ENCODE results near the gene ARHGEF26.

DNA sequence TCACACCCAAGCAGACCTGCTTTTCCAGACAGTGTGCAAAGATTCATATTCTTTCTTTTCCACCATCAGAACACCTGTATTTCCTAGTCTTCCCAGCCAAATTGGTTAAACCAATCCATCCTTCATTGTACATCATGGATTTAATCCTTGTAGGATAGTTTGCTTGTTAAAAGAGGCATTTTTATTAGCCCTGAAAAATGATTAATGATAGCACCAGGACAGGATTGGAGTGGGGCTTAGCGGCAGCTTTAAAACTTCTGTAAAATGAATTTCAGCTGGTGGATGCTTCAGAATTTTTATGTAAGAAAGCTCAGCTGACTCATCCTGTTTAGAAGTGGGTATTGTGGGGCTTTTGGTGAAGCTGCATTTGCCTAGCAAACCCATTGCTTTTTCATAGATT is 36.1 kb upstream of the ARHGEF26 start:
- TF ChIP-seq CTCF (IDR thresholded peaks at IDR 0.05) (no peak), EP300 (IDR thresholded peaks at IDR 0.05) (no peak), POLR2A (IDR thresholded peaks at IDR 0.05) (no peak), POLR2AphosphoS5 (IDR thresholded peaks at IDR 0.05) (no peak)
